Muscle layer of duodenum (tissue), 2 donors: ENCODE data around the gene KMT5B.
A peak's percentile ranks its signal among the peaks of the same experiment; 100 is the strongest.

Experiments used
- H3K27ac ChIP-seq: one replicate; pipeline ENCODE4 v1.7.0; 2013; ENCODE audit warnings: mild to moderate bottlenecking, low read length
- H3K27me3 ChIP-seq: one replicate; pipeline ENCODE4 v1.7.0; 2013; ENCODE audit warnings: low read depth, mild to moderate bottlenecking, control low read depth, low read length
- H3K36me3 ChIP-seq, 2 donors: one replicate each; pipeline ENCODE4 v1.7.0; 2013; ENCODE audit warnings: low read length in 2 of 2, control low read depth in 1 of 2, mild to moderate bottlenecking in 1 of 2; ENCODE audit not compliant: insufficient read depth in 2 of 2, control insufficient read depth in 1 of 2
- H3K4me1 ChIP-seq, 2 donors: one replicate each; pipeline ENCODE4 v1.7.0; 2013; ENCODE audit warnings: low read length in 2 of 2, mild to moderate bottlenecking in 2 of 2, control low read depth in 1 of 2, moderate library complexity in 1 of 2; ENCODE audit not compliant: insufficient read depth in 2 of 2, control insufficient read depth in 1 of 2
- H3K4me3 ChIP-seq, 2 donors: one replicate each; pipeline ENCODE4 v1.7.0; 2013; ENCODE audit warnings: low read length in 2 of 2, low read depth in 1 of 2, mild to moderate bottlenecking in 1 of 2
- H3K9me3 ChIP-seq, 2 donors: one replicate each; pipeline ENCODE4 v1.7.0; 2013; ENCODE audit warnings: low read length in 2 of 2, control low read depth in 1 of 2, mild to moderate bottlenecking in 1 of 2; ENCODE audit not compliant: control insufficient read depth in 1 of 2
- donor health status: healthy.

Gene KMT5B

DNA sequence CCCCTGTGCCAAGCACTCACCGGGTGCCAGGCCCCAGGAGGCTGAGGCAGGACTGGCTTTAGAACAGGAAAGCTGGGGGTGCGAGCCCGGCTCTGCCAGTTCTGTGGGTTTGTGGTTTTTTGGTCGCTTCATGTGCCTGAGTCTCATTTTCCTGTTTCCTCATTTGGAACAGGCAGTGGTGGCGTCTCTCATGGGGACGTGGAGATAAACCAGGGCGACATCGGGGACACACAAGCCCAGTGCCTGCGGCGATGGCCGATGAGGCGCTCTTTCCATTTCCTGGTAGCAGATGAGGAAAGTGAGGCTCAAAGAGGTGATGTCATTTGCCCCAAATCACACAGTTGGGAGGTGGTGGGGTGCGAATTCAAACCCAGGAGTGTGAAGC, 71.1 kb downstream of the KMT5B start:
- Histone ChIP-seq H3K27ac (no peak overlapping the region), H3K4me3 (no peak overlapping the region), H3K9me3 (no peaks in the 10 kb centered on the region)

GRCh38 chr11:68141246-68142027, 71.7 kb downstream of the KMT5B start:
- no peak overlapping the region for H3K27ac ChIP-seq
- no peaks in the 10 kb centered on the region for H3K27me3 ChIP-seq
- no peak overlapping the region for H3K4me3 ChIP-seq
- no peaks in the 10 kb centered on the region for H3K36me3 ChIP-seq
- H3K9me3 ChIP-seq, result no peaks in the 10 kb centered on the region
- H3K4me1 ChIP-seq, result peaks cover 0 to 3% of the 10 kb centered on the region in 2 donors

More for the DNA sequence above, 71.1 kb downstream of the KMT5B start:
- Histone ChIP-seq H3K4me1 (peaks cover 2 to 9% of the 10 kb centered on the region in 2 donors), H3K36me3 (no peaks in the 10 kb centered on the region), H3K27me3 (no peaks in the 10 kb centered on the region)

DNA sequence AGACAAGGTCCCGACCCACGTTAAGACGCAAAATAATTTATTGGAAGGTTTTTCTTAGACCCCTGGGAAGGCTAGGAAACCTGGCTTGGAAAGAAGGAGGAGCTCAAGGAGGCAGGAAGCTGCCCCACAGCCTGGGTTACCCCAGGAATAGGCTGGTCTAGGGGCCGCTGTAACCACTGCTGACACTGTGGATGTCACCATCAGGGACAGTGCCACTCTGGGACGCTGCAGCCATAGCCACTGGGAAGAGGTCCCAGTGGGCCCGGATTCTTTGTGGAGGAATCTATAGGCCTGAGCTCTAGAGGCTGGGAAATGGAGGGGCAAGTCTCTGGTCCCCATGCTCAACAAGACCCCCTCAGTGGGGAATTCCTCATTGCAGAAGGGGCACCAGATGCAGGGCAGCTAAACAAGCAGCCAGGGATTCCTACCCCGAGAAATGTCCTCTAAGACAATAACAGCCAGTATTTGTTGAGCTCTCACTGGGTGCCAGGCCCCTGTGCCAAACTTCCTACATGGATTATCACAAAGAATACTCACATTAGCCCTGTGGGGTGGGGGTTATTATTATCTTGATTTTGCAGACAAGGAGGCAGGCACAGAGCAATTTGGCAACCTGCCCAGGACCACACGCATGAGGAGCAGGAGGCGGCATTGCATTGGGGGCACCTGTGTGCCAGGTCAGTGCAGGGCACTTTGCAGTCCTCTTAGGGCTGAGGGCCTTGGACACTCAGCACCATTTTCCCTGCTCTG, 72.4 kb downstream of the KMT5B start:
- Histone ChIP-seq H3K4me1 (no peaks in the 10 kb centered on the region), H3K36me3 (no peaks in the 10 kb centered on the region), H3K4me3 (no peak overlapping the region), H3K9me3 (no peaks in the 10 kb centered on the region), H3K27ac (no peak overlapping the region), H3K27me3 (no peaks in the 10 kb centered on the region)

DNA sequence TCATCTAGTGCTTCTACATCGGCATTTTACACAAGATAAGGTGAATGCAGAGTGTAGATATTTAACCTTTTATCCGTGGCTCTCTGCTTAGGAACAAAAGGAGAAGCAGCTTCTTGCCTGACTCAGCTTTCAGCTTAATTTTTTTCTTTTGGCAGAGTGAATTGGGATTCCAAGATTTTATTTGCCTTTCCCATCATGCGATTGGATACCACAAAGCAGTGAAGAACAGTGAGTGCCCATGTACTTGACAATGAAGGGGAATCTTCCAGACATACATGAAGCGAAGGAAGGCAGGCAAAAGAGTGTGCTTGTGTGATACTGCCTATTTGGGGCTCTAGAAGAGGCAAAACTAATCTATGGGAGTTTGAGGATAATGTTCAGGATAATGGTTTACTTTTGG, 74.9 kb downstream of the KMT5B start:
- no peaks in the 10 kb centered on the region for H3K9me3 ChIP-seq
- H3K4me3 ChIP-seq, result no peak overlapping the region
- no peak overlapping the region for H3K27ac ChIP-seq
- no peaks in the 10 kb centered on the region for H3K4me1 ChIP-seq
- H3K27me3 ChIP-seq, result no peaks in the 10 kb centered on the region
- no peaks in the 10 kb centered on the region for H3K36me3 ChIP-seq

DNA sequence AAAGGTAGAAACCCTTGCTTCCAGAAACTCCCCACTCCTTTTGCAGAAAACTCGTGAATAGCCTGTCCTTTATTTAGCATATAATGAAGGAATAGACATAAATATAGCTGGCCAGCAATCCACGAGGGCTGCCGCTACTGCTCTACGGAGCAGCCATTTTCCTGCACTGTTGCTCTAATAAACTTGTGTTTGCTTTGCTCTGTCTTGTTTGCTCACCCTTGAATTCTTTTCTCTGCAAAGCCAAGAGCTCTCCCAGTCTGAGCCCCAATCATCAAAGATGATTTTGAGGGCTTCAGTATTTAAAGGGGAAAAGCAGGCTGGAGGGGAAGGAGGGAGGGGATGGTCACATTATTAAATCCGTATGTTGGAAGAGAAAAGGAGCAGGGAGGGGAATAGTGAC, 75.3 kb downstream of the KMT5B start:
- Histone ChIP-seq H3K4me3 (no peak overlapping the region), H3K36me3 (no peaks in the 10 kb centered on the region), H3K4me1 (no peaks in the 10 kb centered on the region), H3K27me3 (no peaks in the 10 kb centered on the region), H3K9me3 (no peaks in the 10 kb centered on the region), H3K27ac (no peak overlapping the region)

DNA sequence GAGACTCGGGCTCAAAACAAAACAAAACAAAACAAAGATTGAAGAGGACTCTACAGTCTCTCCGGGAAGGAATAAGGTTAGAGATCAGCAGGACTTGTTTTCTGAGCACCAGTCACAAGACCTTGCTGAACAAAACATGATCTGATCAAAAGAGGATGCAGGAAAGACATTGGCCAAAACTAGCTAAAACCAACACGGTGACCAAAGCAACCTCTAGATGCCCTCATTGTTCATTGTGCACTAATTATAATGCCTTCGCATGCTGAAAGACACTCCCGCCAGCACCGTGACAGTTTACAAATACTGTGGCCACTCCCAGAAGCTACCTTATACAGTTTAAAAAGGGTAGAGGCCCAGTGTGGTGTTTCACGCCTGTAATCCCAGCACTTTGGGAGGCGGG, 76.2 kb downstream of the KMT5B start:
- Histone ChIP-seq H3K36me3 (no peaks in the 10 kb centered on the region), H3K4me3 (no peak overlapping the region), H3K9me3 (no peaks in the 10 kb centered on the region), H3K27ac (no peak overlapping the region), H3K4me1 (no peaks in the 10 kb centered on the region), H3K27me3 (no peaks in the 10 kb centered on the region)

GRCh38 chr11:68135161-68135560, 77.9 kb downstream of the KMT5B start:
- H3K27me3 ChIP-seq, result no peaks in the 10 kb centered on the region
- H3K9me3 ChIP-seq, result no peaks in the 10 kb centered on the region
- H3K4me3 ChIP-seq, result no peak overlapping the region
- no peaks in the 10 kb centered on the region for H3K4me1 ChIP-seq
- H3K36me3 ChIP-seq, result no peaks in the 10 kb centered on the region
- no peak overlapping the region for H3K27ac ChIP-seq

DNA sequence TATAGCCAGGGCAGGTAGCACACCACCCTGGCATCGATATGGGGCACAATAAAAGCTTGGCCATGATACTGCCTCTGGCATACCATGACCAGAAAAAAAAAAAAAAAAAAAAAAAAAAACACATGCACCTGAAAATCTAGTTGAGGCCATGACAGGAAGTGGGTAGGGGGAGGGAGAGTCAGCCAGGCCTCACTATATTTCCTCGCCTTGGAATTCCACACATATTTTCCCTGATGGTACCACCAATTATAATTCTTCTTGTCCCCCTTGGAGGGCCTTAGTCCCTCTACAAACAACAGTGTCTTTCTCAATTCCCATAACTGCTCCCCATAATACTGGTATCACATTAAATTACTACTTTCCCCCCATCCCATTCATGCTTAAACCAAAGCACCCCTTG, 79.3 kb downstream of the KMT5B start:
- Histone ChIP-seq H3K4me1 (peaks cover 3 to 4% of the 10 kb centered on the region in 2 donors), H3K9me3 (no peaks in the 10 kb centered on the region), H3K36me3 (no peaks in the 10 kb centered on the region), H3K27ac (no peak overlapping the region), H3K4me3 (no peak overlapping the region), H3K27me3 (no peaks in the 10 kb centered on the region)

DNA sequence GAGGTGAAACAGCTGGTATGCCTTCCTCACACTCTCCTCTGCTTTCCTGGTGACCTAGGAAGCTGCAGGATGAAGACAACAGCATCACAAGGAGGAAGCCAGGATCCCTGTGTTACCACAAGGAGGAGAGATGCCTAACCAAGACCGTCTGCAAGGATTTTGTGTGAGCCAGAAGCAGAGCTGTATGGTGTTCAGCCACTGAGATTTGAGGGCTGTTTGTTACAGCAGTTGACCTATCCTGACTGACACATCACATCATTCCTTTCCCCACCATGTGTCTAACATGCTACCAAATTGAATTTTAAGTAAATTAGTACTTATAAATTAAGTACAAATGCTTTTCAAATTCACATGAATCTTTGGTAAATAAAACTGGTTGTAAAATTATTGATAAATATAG, 83.0 kb downstream of the KMT5B start:
- Histone ChIP-seq H3K4me1 (peaks cover 5 to 11% of the 10 kb centered on the region in 2 donors), H3K27me3 (no peaks in the 10 kb centered on the region), H3K27ac (no peak overlapping the region), H3K4me3 (no peak overlapping the region), H3K36me3 (no peaks in the 10 kb centered on the region), H3K9me3 (no peaks in the 10 kb centered on the region)

- H3K36me3 ChIP-seq, result no peaks in the 10 kb centered on the region
- peak overlapping the region; percentile 37 to 65 for H3K4me3 ChIP-seq
- H3K9me3 ChIP-seq, result no peaks in the 10 kb centered on the region
- no peak overlapping the region for H3K27ac ChIP-seq
- H3K27me3 ChIP-seq, result no peaks in the 10 kb centered on the region
- H3K4me1 ChIP-seq, result peaks cover 5 to 11% of the 10 kb centered on the region in 2 donors
Observed at GRCh38 chr11:68128682-68129327, 84.3 kb downstream of the KMT5B start.
